Measurements from ENCODE around the gene ELFN2. TPM values are rescaled to one million over a fixed set of nuclear protein-coding genes. Genes with fewer than 3 reads are reported as not detected.

ELFN2 gene
- total RNA-seq, 4 donors from 2014 or later, result under 0.01 TPM; not detected in 2

DNA sequence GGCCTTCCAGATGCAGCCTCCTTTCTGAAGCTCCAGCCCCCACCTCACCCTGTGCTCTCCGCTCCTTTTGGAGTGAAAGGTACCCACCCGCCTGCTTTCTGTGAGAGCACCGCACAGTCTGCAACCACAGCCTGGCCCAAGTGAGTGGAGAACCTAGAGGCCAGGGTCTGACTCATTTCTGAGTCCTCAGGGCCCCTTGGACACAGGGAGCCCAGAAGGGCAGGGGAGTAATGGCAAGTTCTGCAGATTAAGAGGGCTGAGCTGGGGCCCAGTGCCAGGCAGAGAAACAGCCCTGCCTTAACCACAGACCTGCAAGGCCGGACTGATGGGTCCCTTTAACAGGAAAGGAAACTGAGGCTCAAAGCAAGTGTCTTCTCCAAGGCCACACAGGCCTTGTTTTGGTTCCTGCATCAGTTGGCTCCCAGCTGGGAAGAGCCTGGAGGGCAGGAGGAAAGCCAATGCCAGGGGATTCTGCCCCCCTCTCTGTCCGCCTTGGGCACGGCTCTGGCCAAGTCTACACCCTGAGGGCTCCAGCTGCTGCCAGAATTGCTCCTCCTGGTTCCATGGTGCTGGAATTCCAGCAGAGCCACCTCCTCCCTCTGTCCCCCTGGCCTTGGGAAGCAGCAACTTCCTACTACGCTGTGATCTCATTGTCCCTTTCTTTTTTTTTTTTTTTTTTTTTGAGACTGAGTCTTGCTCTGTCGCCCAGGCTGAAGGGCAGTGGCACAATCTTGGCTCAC, 89.9 kb downstream of the ELFN2 start:
- H3K36me3 ChIP-seq, result no peaks in the 10 kb centered on the region
- in situ Hi-C loops (cut with MboI; ENCODE audit: low pct_ligation_motif_present in 1 of 4, low pct_unique_long_range_greater_than_20kb in 1 of 4, low sequenced_read_pairs in 3 of 4) (no loop called here), intact Hi-C loops (cut with DNase I; ENCODE audit: low total_unique reads) (no loop called here)
- no peak overlapping the region for H3K27ac ChIP-seq
- no peak for TF ChIP-seq EP300 (IDR thresholded peaks at IDR 0.05; ENCODE audit: low read depth)
- no peak for TF ChIP-seq POLR2AphosphoS5 (IDR thresholded peaks at IDR 0.05)
- TF ChIP-seq POLR2A (IDR thresholded peaks at IDR 0.05), result no peak
- TF ChIP-seq, protein P1, sequence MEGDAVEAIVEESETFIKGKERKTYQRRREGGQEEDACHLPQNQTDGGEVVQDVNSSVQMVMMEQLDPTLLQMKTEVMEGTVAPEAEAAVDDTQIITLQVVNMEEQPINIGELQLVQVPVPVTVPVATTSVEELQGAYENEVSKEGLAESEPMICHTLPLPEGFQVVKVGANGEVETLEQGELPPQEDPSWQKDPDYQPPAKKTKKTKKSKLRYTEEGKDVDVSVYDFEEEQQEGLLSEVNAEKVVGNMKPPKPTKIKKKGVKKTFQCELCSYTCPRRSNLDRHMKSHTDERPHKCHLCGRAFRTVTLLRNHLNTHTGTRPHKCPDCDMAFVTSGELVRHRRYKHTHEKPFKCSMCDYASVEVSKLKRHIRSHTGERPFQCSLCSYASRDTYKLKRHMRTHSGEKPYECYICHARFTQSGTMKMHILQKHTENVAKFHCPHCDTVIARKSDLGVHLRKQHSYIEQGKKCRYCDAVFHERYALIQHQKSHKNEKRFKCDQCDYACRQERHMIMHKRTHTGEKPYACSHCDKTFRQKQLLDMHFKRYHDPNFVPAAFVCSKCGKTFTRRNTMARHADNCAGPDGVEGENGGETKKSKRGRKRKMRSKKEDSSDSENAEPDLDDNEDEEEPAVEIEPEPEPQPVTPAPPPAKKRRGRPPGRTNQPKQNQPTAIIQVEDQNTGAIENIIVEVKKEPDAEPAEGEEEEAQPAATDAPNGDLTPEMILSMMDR (IDR thresholded peaks at IDR 0.05), result no peak
- 70 to 79% methylated on average over 2 to 8 of the region's 8 CpGs for WGBS, 2 donors (ENCODE audit: low coverage in 1 of 2)
- no peak overlapping the region for H3K4me3 ChIP-seq
- no peaks in the 10 kb centered on the region for H3K9me3 ChIP-seq
- peaks cover 0 to 24% (median 5%) of the 10 kb centered on the region in 4 donors for H3K4me1 ChIP-seq
- peaks cover 72% of the 10 kb centered on the region for H3K27me3 ChIP-seq
- no peak for DNase-seq

DNA sequence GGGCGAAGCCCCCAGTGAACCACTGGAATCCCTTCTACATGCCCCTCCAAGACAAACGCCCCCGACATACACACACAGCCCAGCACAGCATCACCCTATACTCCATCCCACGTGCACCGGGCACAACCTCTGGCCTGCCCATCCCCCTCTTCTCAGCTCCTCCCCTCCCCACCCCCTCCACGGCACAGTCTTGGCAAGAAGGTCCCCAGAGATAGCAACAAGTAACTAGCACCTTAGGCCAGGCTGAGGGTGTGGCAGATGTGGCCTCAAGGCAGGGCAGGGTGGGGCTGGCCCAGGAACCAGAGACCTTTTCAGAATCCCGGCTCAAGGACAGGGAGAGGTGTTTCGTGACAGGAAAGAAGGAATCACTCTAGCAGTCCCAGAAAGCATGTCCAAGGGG, 90.7 kb downstream of the ELFN2 start:
- DNase-seq, result peak; percentile 45
- 47 to 80% methylated on average over 4 to 8 of the region's 8 CpGs for WGBS, 2 donors (ENCODE audit: low coverage in 1 of 2)
- Histone ChIP-seq H3K27ac (no peak overlapping the region), H3K9me3 (no peaks in the 10 kb centered on the region), H3K36me3 (no peaks in the 10 kb centered on the region), H3K27me3 (peaks cover 75% of the 10 kb centered on the region), H3K4me3 (no peak overlapping the region), H3K4me1 (peaks cover 0 to 24% (median 5%) of the 10 kb centered on the region in 4 donors)
- intact Hi-C loops (cut with DNase I; ENCODE audit: low total_unique reads) (no loop called here), in situ Hi-C loops (cut with MboI; ENCODE audit: low pct_ligation_motif_present in 1 of 4, low pct_unique_long_range_greater_than_20kb in 1 of 4, low sequenced_read_pairs in 3 of 4) (no loop called here)
- TF ChIP-seq POLR2AphosphoS5 (IDR thresholded peaks at IDR 0.05), result no peak
- no peak for TF ChIP-seq POLR2A (IDR thresholded peaks at IDR 0.05)
- TF ChIP-seq EP300 (IDR thresholded peaks at IDR 0.05; ENCODE audit: low read depth), result no peak
- TF ChIP-seq, protein P1 (IDR thresholded peaks at IDR 0.05), result no peak

GRCh38 chr22:37335806-37336199, 91.5 kb downstream of the ELFN2 start:
- TF ChIP-seq POLR2A (IDR thresholded peaks at IDR 0.05), result no peak
- no peak for TF ChIP-seq EP300 (IDR thresholded peaks at IDR 0.05; ENCODE audit: low read depth)
- TF ChIP-seq POLR2AphosphoS5 (IDR thresholded peaks at IDR 0.05), result no peak
- TF ChIP-seq, protein P1 (IDR thresholded peaks at IDR 0.05), result no peak
- no peak overlapping the region for H3K4me3 ChIP-seq
- no peaks in the 10 kb centered on the region for H3K9me3 ChIP-seq
- 14 to 21% methylated on average over 3 to 7 of the region's 7 CpGs for WGBS, 2 donors (ENCODE audit: low coverage in 1 of 2)
- in situ Hi-C loops (cut with MboI; ENCODE audit: low pct_ligation_motif_present in 1 of 4, low pct_unique_long_range_greater_than_20kb in 1 of 4, low sequenced_read_pairs in 3 of 4), result no loop called here
- intact Hi-C loops (cut with DNase I; ENCODE audit: low total_unique reads), result no loop called here
- H3K4me1 ChIP-seq, result peaks cover 0 to 24% (median 5%) of the 10 kb centered on the region in 4 donors
- peaks cover 75% of the 10 kb centered on the region for H3K27me3 ChIP-seq
- no peak overlapping the region for H3K27ac ChIP-seq
- H3K36me3 ChIP-seq, result no peaks in the 10 kb centered on the region
- no peak for DNase-seq

- Histone ChIP-seq H3K4me1 (peaks cover 0 to 24% (median 5%) of the 10 kb centered on the region in 4 donors), H3K27me3 (peaks cover 75% of the 10 kb centered on the region), H3K36me3 (no peaks in the 10 kb centered on the region), H3K9me3 (no peaks in the 10 kb centered on the region), H3K4me3 (no peak overlapping the region), H3K27ac (no peak overlapping the region)
- DNase-seq, result no peak
- intact Hi-C loops (cut with DNase I; ENCODE audit: low total_unique reads) (no loop called here), in situ Hi-C loops (cut with MboI; ENCODE audit: low pct_ligation_motif_present in 1 of 4, low pct_unique_long_range_greater_than_20kb in 1 of 4, low sequenced_read_pairs in 3 of 4) (no loop called here)
- TF ChIP-seq EP300 (IDR thresholded peaks at IDR 0.05; ENCODE audit: low read depth), result no peak
- no peak for TF ChIP-seq POLR2A (IDR thresholded peaks at IDR 0.05)
- TF ChIP-seq POLR2AphosphoS5 (IDR thresholded peaks at IDR 0.05), result no peak
- TF ChIP-seq, protein P1 (IDR thresholded peaks at IDR 0.05), result no peak
- WGBS, 2 donors (ENCODE audit: low coverage in 1 of 2), result 5 to 8% methylated on average over 17 to 41 of the region's 50 CpGs
These were observed 92.1 kb downstream of the ELFN2 start for GRCh38 chr22:37334859-37335805.

Measured in transverse colon (tissue), 4 donors.